ENCODE measurements around the gene PPP1R3E. TPM values are rescaled to one million over a fixed set of nuclear protein-coding genes. Genes with fewer than 3 reads are reported as not detected.
A peak's percentile ranks its signal among the peaks of the same experiment; 100 is the strongest.

Gene PPP1R3E
- total and polyA plus RNA-seq, 2 of the 13 experiments (the other 11 are each of a cell fraction or from before 2014, with no cell fraction given) = 16.5 to 26.5 TPM

DNA sequence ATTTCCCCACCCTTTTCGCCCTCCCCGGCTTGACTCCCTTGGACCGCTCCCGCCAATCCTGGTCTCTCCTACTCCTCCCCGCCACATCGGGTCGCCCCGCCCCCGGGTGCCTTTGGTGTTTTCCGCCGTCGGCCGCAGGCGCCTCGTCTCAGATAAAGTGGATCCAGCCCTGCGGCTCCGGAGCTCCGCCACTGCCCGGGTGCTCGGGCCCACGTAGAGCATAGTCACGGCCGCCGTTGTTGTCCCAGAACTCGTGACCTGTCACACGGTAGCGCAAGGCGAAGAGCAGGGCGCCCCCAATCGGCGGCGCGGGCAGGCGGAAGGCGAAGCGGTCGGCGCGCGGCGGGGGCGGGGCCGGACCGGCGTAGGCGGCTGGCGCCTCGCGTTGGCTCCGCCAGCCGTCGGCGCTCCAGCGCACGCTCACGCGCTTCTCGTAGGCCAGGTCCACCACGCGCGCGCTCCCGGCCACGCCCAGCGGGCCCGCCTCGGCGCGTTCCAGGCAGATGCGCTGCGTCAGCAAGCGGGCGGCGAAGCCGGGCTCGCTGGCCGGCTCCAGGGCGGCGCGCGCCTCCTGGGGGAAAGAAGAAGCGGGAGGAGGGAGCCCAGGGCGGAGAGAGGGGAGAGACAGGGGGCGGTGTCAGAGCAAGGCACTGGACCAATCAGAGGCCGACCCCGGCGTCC lies 1.2 kb downstream of the PPP1R3E start (continued):
- TF ChIP-seq, protein P1, sequence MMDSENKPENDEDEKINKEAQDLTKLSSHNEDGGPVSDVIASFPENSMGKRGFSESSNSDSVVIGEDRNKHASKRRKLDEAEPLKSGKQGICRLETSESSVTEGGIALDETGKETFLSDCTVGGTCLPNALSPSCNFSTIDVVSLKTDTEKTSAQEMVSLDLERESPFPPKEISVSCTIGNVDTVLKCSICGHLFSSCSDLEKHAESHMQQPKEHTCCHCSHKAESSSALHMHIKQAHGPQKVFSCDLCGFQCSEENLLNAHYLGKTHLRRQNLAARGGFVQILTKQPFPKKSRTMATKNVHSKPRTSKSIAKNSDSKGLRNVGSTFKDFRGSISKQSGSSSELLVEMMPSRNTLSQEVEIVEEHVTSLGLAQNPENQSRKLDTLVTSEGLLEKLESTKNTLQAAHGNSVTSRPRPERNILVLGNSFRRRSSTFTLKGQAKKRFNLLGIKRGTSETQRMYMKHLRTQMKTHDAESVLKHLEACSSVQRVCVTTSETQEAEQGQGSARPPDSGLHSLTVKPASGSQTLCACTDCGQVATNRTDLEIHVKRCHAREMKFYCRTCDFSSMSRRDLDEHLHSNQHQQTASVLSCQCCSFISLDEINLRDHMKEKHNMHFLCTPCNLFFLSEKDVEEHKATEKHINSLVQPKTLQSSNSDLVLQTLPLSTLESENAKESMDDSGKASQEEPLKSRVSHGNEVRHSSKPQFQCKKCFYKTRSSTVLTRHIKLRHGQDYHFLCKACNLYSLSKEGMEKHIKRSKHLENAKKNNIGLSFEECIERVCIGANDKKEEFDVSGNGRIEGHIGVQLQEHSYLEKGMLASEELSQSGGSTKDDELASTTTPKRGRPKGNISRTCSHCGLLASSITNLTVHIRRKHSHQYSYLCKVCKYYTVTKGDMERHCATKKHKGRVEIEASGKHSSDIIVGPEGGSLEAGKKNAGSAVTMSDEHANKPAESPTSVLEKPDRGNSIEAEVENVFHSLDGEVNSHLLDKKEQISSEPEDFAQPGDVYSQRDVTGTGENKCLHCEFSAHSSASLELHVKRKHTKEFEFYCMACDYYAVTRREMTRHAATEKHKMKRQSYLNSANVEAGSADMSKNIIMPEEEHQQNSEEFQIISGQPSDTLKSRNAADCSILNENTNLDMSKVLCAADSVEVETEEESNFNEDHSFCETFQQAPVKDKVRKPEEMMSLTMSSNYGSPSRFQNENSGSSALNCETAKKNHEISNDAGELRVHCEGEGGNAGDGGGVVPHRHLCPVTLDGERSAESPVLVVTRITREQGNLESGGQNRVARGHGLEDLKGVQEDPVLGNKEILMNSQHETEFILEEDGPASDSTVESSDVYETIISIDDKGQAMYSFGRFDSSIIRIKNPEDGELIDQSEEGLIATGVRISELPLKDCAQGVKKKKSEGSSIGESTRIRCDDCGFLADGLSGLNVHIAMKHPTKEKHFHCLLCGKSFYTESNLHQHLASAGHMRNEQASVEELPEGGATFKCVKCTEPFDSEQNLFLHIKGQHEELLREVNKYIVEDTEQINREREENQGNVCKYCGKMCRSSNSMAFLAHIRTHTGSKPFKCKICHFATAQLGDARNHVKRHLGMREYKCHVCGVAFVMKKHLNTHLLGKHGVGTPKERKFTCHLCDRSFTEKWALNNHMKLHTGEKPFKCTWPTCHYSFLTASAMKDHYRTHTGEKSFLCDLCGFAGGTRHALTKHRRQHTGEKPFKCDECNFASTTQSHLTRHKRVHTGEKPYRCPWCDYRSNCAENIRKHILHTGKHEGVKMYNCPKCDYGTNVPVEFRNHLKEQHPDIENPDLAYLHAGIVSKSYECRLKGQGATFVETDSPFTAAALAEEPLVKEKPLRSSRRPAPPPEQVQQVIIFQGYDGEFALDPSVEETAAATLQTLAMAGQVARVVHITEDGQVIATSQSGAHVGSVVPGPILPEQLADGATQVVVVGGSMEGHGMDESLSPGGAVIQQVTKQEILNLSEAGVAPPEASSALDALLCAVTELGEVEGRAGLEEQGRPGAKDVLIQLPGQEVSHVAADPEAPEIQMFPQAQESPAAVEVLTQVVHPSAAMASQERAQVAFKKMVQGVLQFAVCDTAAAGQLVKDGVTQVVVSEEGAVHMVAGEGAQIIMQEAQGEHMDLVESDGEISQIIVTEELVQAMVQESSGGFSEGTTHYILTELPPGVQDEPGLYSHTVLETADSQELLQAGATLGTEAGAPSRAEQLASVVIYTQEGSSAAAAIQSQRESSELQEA (CRISPR knock-in tag; IDR thresholded peaks at IDR 0.05; ENCODE audit: not compliant biosample characterization) = peak; percentile 47
- TF ChIP-seq ZNF720 (CRISPR knock-in tag; IDR thresholded peaks at IDR 0.05) (0 out of 2 replicates have a peak, but pooled peaks have one; percentile 61), HMGA1 (CRISPR knock-in tag; conservative IDR thresholded peaks at IDR 0.05) (no peak), ZNF766 (CRISPR knock-in tag; IDR thresholded peaks at IDR 0.05; ENCODE audit: borderline replicate concordance) (peak; percentile 96), MBD4 (IDR thresholded peaks at IDR 0.05; ENCODE audit: borderline replicate concordance, low read length) (no peak), FOXA3 (CRISPR knock-in tag; IDR thresholded peaks at IDR 0.05) (peak; percentile 81), ATF5 (CRISPR knock-in tag; IDR thresholded peaks at IDR 0.05; ENCODE audit: low read depth) (no peak), ZNF264 (CRISPR knock-in tag; IDR thresholded peaks at IDR 0.05) (peak; percentile 63; the same call in 1 of the 2 replicates), ZNF598 (CRISPR knock-in tag; IDR thresholded peaks at IDR 0.05; ENCODE audit: borderline replicate concordance) (0 out of 2 replicates have a peak, but pooled peaks have one; percentile 42), NFRKB (IDR thresholded peaks at IDR 0.05) (no peak), NCOA1 (CRISPR knock-in tag; IDR thresholded peaks at IDR 0.05) (no peak), MZF1 (CRISPR knock-in tag; IDR thresholded peaks at IDR 0.05; ENCODE audit: borderline replicate concordance) (peak; percentile 91; the same call in 1 of the 2 replicates), SKI (IDR thresholded peaks at IDR 0.05; ENCODE audit: partially characterized antibody) (peak; percentile 99), TBL1XR1 (IDR thresholded peaks at IDR 0.05; ENCODE audit: borderline replicate concordance, low read length, partially characterized antibody) (peak; percentile 73), ATAD3A (CRISPR knock-in tag; IDR thresholded peaks at IDR 0.05) (0 out of 2 replicates have a peak, but pooled peaks have one; percentile 90), SRSF4 (IDR thresholded peaks at IDR 0.05; ENCODE audit: low read depth, low read length, poor library complexity, severe bottlenecking) (no peak), HOXA5 (CRISPR knock-in tag; IDR thresholded peaks at IDR 0.05) (0 out of 2 replicates have a peak, but pooled peaks have one; percentile 60)
- TF ChIP-seq, protein P2, sequence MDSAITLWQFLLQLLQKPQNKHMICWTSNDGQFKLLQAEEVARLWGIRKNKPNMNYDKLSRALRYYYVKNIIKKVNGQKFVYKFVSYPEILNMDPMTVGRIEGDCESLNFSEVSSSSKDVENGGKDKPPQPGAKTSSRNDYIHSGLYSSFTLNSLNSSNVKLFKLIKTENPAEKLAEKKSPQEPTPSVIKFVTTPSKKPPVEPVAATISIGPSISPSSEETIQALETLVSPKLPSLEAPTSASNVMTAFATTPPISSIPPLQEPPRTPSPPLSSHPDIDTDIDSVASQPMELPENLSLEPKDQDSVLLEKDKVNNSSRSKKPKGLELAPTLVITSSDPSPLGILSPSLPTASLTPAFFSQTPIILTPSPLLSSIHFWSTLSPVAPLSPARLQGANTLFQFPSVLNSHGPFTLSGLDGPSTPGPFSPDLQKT (CRISPR knock-in tag; IDR thresholded peaks at IDR 0.05; ENCODE audit: borderline replicate concordance) = peak; percentile 47; the same call in 1 of the 2 replicates
